Measurements from ENCODE around the gene B3GALNT2.

The B3GALNT2 gene

DNA sequence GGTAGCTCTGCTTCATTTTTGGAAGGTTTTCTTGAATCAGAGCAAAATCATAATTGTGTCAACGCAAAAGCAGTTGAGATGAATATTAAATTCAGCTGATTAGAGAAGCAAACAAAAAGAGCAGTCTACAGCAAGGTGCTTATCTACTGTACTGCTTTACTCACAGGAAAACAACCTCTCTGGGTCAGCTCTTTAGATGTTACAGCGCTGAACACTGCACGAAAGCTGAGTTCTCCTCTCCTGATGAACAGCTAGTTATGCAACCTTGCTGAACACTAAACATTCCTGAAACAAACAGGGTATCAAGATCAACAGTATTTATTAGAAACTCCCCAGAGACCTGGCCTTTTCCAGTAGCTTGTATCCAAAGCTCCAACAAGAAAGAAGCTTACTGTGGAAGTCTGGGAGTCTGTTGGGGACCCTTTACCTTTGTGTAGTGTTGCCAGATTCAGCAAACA, 95.7 kb downstream of the B3GALNT2 start:
- no peak for DNase-seq

DNA sequence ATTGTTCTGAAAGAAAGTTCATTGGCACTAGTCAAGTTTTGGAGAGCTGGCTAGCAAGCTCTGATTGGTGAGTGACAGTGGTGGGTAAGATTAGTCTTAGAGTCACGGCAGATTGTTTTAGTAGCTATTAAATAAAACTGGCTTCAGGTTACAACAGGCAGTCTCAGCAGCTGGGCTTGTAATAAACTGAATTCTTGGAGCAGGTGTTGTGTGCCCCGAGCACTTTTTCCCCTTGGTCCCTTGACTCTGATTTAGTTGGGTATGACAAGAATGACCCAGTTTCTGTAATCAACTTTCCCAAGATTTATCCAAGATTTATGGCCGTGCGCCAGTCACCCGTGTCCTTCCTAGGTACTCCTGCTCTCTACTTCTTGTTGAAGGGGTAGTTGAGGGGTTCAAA, 96.8 kb downstream of the B3GALNT2 start:
- no peak for DNase-seq

DNA sequence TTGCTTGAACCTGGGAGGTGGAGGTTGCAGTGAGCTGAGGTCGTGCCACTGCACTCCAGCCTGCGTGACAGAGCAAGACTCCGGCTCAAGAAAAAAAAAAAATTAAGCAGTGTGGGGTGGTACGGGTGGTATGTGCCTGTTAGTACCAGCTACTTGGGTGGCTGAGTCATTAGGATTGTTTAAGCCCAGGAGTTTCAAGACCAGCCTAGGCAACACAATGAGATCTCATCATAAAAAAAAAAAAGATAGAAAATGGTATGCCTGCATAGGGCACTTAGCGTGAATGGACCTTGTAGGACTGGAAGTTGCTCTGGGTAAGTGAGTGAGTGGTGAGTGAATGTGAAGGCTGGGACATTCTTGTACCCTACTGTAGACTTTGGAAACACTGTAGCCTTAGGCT, 100.1 kb downstream of the B3GALNT2 start:
- no peak for DNase-seq

DNA sequence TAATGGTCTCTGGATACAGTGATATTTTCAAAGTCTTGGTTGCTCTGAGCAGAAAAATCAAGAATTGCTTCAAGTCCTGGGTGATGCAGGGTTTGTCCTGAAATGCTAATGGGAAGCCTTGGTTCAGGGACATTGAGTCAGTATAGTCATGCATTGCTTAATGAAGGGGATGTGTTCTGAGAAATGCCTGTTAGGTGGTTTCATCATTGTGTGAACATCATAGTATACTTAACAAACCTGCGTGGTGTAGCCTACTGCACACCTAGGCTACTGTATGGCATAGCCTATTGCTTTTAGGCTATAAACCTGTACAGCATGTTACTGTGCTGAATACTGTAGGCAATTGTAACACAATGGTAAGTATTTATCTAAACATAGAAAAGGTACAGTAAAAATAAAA, 100.7 kb downstream of the B3GALNT2 start:
- DNase-seq = no peak

DNA sequence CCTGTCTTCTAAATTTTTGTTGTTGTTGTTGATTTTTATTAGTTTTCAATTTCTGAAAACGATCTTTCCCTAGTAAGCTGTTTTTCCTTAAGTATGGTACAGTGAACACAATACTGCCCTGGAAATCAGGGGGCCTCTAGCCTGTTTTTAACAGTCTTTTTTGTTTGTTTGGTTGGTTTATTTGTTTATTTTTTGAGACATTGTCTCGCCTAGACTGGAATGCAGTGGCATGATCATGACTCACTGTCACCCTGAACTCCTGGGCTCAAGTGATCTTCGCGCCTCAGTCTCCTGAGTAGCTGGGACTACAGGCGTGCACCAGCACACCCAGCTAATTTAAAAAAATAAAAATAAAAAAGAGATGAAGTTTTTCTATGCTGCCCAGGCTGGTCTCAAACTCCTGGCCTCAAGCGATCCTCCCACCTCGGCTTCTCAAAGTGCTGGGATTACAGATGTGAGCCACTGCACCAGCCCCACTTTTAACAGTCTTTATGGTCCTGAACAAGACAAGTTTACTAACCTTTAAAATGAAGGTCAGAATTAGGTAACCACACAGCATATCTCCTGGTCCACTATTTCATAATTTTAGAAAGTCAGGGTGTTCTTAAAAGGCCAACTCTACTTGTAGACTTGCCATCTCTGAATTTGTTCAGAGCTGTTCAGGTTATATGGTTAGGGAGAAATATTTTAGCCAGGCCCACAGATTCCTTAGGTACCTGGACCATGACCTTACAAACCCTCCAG, 101.6 kb downstream of the B3GALNT2 start:
- no peak for DNase-seq

DNA sequence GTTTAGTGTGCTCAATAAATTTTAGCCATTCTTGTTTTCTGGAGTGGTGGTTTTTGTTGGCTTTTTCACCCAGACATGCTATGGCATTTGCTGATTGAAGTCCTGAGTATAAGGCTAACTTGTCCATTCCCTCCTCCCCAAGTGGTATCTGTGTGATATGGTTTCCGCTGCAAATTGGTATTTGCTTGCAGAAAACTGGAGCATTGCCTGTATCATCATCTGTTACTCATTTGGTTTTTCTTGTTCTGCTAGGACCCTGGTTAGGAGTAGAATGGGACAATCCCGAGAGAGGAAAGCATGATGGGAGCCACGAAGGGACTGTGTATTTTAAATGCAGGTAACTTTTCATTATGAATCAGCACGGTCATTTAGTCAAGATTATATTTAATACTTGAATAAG, 103.0 kb downstream of the B3GALNT2 start:
- DNase-seq = no peak

All from stimulated activated CD8-positive, alpha-beta memory T cell treated with anti-CD3 and anti-CD28 coated beads, Interleukin-4, amount 100 ng/mL, for 48 hours (primary cell).